GM12864 (cell line): Measurements from ENCODE around the gene KDELR3.

Experiments used
- DNase-seq: peaks from one replicate; pipeline ENCODE4 v3.0.0-alpha.2; 2011; ENCODE audit warnings: low read depth
- H3K4me3 ChIP-seq: 2 replicates; pipeline ENCODE4 v1.5.1; 2011; ENCODE audit warnings: mild to moderate bottlenecking, low read depth, low read length, control low read depth
- TF ChIP-seq, protein P1 (sequence below): IDR thresholded peaks from 2 replicates; pipeline ENCODE4 v1.5.1; 2011; ENCODE audit warnings: low read depth, mild to moderate bottlenecking, moderate library complexity, low read length, control low read depth, inconsistent platforms; ENCODE audit errors: missing control alignments

The KDELR3 gene

DNA sequence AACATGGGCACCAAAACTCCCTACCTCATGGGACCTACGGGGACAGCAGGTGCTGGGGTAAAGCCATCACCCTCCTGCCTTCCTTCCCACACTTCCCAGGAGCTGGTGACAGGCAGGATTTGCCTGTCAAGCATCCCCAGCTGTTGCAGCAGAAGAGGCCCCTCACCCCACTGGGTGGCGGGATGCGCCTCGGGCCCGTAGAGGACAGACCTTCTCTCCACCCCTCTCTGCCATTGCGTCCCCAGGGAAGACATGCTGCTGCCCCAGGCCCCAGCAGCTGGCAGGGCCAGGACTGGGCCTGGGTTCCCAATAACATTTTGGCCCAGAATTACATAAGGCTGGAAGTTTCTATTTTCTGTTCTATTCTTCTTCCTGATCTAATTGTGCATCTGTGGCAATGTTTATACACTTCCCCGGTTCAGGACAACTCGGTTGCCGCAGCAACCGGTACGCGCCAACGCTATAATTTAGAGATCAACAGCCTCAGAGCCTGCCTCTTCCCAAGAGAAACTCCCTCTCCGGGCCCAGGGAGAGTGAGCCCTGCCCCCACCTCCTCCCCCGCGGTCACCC is 38.3 kb upstream of the KDELR3 start:
- no peak overlapping the region for H3K4me3 ChIP-seq
- TF ChIP-seq, protein P1, sequence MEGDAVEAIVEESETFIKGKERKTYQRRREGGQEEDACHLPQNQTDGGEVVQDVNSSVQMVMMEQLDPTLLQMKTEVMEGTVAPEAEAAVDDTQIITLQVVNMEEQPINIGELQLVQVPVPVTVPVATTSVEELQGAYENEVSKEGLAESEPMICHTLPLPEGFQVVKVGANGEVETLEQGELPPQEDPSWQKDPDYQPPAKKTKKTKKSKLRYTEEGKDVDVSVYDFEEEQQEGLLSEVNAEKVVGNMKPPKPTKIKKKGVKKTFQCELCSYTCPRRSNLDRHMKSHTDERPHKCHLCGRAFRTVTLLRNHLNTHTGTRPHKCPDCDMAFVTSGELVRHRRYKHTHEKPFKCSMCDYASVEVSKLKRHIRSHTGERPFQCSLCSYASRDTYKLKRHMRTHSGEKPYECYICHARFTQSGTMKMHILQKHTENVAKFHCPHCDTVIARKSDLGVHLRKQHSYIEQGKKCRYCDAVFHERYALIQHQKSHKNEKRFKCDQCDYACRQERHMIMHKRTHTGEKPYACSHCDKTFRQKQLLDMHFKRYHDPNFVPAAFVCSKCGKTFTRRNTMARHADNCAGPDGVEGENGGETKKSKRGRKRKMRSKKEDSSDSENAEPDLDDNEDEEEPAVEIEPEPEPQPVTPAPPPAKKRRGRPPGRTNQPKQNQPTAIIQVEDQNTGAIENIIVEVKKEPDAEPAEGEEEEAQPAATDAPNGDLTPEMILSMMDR = no peak
- DNase-seq = no peak

DNA sequence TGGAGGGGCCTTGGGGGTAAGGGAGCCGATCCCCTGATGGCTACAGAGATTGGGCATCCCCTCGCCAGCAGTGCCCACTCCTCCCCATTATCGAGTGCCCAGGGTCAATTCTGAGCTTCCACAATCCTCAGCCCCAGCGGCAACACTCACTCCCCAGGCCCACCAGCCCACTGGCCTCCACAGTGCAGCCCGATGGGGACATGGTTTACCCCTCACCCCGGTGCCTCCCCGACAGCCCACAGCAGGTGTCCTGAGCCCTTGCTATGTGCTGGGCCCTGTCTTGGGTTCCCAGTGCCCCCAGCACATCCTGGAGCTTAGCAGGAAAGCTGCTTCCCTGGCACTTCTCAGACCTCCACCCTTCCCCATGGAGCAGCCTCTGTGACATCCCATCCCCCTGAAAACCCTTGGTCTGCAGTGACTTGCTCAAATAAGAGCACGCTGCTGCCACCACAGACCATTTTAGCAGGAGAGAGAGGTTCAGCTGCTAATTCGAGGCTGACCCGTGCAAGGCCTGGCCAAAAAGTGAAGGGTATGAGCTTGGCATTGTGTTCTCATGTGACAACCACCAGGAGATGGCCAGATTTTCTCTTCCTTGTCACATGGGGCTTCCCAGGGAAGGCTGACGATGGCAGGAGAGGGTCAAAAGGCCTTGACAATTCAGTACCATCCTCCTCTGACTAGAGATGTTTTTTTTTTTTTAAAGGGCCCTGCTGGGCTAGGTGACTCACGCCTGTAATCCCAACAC is 36.5 kb upstream of the KDELR3 start:
- DNase-seq = no peak
- H3K4me3 ChIP-seq = no peak overlapping the region
- TF ChIP-seq, protein P1 = no peak

DNA sequence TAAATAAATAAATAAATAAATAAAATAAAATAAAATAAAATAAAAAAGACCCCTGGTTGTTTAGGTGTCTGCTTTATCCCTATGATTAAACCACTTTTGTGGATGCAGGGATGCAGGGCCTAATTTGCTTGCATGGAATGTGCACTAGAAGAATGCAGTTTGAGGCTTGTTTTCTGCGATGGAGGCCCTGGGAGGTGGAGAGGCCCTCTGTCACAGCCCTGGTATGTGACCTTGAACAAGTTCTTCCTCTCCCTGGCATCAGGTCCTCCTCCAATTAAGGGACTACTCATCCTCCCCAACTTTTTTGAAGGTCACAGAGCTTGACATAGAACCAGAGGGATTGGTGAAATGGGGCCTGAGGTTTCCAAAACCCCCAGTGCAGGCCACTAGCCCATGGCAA is 35.6 kb upstream of the KDELR3 start:
- DNase-seq = no peak

DNA sequence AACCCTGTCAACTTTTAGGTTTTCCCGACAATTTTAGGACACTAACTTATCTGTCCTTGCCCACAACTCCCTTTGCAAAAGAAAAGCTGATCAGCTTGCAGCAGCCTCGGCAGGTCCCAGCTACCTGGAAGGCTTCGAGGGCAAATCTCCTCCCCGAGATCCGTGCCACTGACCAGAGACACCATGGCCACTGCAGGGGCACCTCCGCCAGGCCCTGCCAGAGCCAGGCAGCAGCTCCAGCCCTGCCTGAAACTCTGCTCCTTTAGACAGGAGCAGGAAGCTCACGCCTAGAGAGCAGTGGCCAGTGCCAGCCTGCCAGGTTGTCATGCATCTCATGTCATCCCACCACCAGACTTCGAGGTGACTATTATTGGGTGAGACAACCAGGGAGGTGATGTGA is 34.0 kb upstream of the KDELR3 start:
- DNase-seq = no peak
- TF ChIP-seq, protein P1 = no peak
- no peak overlapping the region for H3K4me3 ChIP-seq

More for the DNA sequence above, 35.6 kb upstream of the KDELR3 start:
- no peak overlapping the region for H3K4me3 ChIP-seq
- TF ChIP-seq, protein P1 = no peak

DNA sequence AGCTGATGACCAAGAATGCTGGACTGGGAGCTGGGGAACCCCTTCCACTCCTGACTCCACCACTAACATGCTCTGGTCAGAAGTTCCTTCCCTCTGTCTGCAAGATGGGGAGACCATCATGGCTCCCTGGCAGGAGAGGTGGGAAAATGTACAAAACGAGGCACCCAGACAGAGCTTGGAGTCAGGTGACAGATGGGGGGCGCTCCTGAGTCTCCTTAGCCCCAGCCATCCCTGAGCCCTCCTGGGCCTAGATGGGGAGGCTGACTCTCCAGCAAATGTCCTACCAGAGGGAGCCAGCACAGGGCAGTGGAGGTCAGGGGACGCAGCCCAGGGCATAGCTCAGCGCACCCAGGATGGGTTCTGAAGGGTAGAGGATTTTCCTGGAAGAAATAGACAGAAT is 32.9 kb upstream of the KDELR3 start:
- H3K4me3 ChIP-seq = no peak overlapping the region
- TF ChIP-seq, protein P1 = no peak
- DNase-seq = no peak

DNA sequence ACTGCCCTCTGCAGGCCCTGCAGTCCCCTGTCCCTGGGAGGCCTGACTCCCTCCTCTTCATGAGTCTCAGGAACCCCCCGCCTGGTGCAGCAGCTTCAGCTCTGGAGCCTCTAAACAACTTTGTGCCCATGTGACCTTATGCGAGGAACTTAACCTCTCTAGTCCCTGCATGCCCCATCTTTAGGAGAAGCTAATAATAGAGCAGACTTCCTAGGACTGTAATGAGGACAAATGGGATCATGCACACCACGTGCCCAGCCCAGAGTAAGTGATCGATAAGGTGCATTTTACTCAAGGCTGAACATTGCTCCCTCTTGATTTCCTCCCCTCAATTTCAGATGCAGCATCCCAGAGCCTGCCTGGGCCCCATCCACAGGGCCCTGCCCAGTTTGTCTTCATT is 31.9 kb upstream of the KDELR3 start:
- no peak overlapping the region for H3K4me3 ChIP-seq
- TF ChIP-seq, protein P1 = no peak
- no peak for DNase-seq
